ENCODE data around the gene TBKBP1. TPM values are rescaled to one million over a fixed set of nuclear protein-coding genes. Genes with fewer than 3 reads are reported as not detected.

Gene TBKBP1
- total RNA-seq (2014; rRNA removed): 3.8 and 5.4 TPM in 2 replicates
- polyA plus RNA-seq (2012): 5.9 TPM

GRCh38 chr17:47693731-47694580, at the start of gene TBKBP1:
Gene TBKBP1, plus strand, starts transcription at chr17:47694161. Its CDS starts 1,952 bp downstream, at chr17:47696113.
- DNase-seq (ENCODE audit: low read depth): no peak

DNA sequence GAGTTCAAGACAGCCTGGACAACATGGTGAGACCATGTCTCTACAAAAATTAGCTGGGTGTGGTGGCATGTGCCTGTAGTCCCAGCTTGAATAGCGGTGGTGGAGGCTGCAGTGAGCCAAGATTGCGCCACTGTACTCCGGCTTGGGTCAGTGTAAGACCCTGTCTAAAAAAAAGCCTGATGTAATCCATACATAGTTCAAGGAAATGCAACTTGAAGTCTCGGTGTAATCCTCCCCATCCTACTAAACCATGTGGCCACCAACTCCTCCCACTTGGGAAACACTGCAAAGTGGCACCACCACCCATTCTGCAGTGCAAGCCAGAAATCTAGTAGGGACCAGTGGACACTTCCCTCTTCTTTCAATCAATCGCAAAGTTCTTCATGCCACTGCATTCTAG, 49.6 kb upstream of the TBKBP1 start:
- DNase-seq (ENCODE audit: low read depth): no peak

GRCh38 chr17:47649153-47649971, 44.6 kb upstream of the TBKBP1 start, which contains the start of gene KPNB1:
Gene KPNB1, plus strand, starts transcription at chr17:47649919. Its CDS starts 326 bp downstream, at chr17:47650245.
- DNase-seq (ENCODE audit: low read depth): peak; percentile 100

GRCh38 chr17:47649972-47650524, 43.9 kb upstream of the TBKBP1 start:
- DNase-seq (ENCODE audit: low read depth): peak; percentile 47

DNA sequence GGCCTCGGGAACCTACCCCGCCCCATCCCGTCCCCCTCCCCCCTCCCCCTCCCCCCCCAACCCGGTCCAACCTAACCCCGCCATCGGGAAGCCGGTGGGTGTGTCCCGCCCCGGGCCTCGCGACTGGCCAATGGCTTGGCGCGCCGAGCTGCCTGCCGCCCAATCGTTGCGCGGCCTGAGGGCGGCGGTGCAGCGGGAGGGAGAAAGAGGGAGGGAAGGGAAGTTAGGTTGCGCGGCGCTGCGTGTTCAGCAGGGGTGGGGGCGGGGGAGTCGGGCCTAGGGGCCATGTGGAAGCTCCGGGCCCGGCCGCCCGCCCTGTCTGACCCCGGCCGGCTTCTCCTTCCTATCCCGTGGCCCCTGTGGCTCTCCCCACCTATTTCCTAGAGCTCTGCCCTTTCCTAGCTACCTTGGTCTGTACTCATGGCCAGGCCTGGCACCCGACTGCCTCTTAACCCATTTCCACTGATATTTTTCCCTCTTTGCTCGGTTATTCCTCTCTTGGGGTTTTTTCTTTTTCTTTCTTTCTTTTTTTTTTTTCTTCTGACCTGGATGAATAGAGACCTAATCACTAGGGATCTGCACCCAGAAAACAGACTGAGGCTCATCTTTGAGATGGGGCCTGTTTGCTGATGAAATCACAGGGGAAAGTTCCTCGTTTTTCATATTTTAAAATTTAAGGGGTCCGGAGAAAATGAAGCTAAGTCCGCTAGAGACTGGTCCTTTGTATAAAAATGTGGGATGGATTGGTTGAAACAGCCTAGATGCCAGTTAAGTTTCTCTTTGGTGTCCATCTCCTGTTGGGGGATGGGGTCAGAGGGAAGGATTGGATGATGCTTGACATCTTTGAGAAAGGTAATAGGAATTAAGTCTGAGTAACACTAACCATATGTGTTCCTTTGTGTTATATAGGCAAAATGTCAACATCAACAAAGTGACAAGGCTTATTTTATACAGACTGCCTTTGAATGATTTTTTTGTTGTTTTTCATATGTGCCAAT, 43.1 kb upstream of the TBKBP1 start:
- peak; percentile 96 for DNase-seq (ENCODE audit: low read depth)

- no peak for DNase-seq (ENCODE audit: low read depth)
These were observed 42.3 kb upstream of the TBKBP1 start for GRCh38 chr17:47651704-47652103.

GRCh38 chr17:47652570-47652969, 41.4 kb upstream of the TBKBP1 start:
- DNase-seq (ENCODE audit: low read depth): peak; percentile 25

DNA sequence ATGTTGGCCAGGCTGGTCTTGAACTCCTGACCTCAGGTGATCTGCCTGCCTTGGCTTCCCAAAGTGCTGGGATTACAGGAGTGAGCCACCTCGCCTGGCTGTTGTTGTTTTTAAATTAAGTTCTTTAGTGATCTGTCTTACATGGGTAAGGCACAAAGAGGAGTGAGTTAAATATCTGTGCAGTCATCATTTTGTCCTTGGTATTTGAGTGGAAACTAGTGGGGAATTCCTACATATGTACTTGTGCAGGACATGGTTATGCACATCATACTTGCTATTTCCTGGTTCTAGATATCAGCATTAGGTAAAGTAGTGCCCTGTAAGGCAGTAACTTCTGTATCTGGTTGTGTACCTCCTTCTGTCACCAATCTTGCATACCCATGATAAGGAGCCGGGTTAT, 40.5 kb upstream of the TBKBP1 start:
- no peak for DNase-seq (ENCODE audit: low read depth)

DNA sequence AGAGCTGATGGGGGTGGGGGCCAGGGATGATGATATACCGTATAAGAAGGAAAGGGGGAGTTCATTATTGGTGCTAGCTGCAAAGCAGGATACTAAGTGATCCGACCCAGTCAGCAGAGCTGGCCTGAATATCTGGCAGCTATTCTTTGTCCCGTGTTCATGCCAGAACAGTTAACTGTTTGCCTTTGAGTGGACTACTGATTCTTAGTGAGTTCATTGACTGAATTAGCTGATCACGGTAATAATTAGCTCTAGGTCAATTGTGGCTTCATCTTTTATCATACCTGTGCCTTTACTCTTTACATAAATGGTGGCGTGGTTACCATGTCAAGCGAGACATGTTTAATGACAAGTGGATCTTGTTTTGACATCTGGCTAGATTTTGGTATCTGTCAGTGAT, 39.0 kb upstream of the TBKBP1 start:
- DNase-seq (ENCODE audit: low read depth): no peak

DNA sequence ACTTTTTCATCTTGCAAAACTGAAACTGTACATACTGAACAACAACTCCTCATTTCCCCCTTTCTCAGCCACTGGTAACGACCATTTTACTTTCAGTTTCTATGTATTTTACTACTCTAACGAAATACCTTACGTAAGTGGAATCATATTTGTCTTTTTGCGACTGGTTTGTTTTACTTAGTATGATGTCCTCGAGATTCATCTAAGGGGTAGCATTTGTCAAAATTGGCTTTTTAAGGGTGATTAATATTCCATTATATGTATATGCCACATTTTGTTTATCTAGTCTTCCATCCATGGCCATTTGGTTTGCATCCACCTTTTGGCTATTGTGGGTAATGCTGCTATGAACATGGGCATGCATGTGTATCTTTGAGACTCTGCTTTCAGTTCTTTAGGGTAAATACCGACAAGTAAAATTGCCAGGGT, 33.9 kb upstream of the TBKBP1 start:
- no peak for DNase-seq (ENCODE audit: low read depth)

- peak; percentile 59 for DNase-seq (ENCODE audit: low read depth)
These were observed 29.9 kb upstream of the TBKBP1 start for GRCh38 chr17:47663912-47664623.

- DNase-seq (ENCODE audit: low read depth): no peak
These were observed 29.4 kb upstream of the TBKBP1 start for GRCh38 chr17:47664624-47664941.

DNA sequence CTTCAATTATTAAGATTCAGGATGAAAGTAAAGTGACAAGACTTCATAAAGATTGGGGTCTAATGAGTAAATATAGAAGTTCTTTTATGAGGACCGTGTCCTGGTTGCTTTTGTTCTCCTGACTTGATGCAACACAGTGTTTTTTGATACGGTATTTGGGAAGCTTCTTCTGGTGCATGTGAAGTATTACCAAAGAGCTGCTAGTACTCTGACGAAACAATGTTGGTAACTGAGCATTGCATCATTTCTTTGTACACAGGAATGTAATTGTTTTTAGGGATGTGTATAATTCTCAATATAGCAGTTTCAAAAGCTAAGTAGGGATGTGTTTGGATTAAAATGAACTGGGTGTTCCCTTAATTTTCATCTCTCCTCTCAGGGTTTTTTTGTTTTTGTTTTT, 28.3 kb upstream of the TBKBP1 start:
- DNase-seq (ENCODE audit: low read depth): peak; percentile 41

DNA sequence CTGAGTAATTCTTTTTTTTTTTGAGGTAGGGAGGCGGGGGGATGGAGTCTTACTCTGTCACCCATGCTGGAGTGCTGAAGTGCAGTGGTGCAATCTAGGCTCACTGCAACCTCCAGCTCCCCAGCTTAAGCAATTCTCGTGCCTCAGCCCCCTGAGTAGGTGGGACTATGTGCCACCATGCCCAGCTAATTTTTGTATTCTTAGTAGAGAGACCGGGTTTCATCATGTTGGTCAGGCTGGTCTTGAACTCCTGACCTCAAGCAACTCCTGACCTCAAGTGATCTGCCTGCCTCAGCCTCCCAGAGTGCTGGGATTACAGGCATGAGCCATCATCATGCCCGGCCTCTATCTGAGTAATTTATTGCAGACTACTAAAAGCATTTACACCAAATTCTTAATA, 24.9 kb upstream of the TBKBP1 start:
- no peak for DNase-seq (ENCODE audit: low read depth)

- no peak for DNase-seq (ENCODE audit: low read depth)
These were observed 23.9 kb upstream of the TBKBP1 start for GRCh38 chr17:47670064-47670463.

DNA sequence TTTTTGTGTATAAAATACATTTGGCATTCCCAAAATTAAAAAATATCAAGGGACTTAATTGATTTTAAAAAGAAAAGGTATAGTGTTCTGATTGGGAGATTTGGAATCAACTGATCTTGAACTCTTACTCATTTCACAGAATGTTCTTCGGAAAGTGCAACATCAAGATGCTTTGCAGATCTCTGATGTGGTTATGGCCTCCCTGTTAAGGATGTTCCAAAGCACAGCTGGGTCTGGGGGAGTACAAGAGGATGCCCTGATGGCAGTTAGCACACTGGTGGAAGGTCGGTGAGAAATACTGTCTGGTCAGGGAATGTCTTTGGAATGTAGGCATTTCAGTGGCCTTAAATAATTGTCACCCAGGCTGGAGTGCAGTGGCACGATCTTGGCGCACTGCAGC, 19.5 kb upstream of the TBKBP1 start:
- DNase-seq (ENCODE audit: low read depth): no peak

- no peak for DNase-seq (ENCODE audit: low read depth)
These were observed 18.4 kb upstream of the TBKBP1 start for GRCh38 chr17:47675380-47676198.

DNA sequence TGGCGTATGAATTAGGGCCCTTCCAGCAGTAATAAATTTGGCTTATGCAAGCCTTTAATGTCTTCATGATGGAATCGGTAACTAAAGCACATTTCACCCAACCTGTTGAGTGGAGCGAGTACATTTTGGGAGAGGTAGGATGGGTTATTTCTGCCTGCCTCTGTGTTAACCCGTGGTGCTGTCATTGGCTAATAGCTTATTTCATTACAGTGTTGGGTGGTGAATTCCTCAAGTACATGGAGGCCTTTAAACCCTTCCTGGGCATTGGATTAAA, 17.8 kb upstream of the TBKBP1 start:
- no peak for DNase-seq (ENCODE audit: low read depth)

DNA sequence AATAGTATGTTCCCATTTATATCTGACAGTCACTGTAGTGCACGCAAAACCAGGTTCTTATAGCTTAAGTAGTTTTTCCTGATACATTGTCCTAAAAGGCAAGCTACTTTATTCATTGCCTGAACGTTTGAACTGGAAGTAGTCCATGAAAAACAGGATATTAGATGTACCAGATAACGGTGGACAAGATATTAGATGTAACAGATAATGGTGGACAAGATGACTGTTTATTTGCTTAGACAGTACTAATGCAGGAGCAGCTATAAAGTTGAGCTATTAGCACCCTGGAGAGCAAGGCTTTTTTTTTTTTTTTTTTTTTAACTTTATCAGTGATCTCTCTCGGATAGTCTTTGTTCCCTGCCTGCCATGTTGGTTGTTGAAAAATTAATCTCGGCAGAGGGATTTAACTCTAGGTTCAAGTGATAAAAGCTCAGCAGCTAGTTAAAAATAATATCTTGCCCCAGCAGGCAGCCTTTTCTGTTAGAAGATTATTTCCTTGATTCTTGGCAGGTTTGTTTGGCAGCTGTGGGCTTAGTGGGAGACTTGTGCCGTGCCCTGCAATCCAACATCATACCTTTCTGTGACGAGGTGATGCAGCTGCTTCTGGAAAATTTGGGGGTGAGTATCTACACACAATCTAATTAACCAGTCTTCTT, 17.3 kb upstream of the TBKBP1 start:
- DNase-seq (ENCODE audit: low read depth): no peak
